Gastroesophageal sphincter (tissue), 4 donors: ENCODE measurements around the gene CDC42BPG. TPM values are rescaled to one million over a fixed set of nuclear protein-coding genes. Genes with fewer than 3 reads are reported as not detected.

Experiments
- ATAC-seq: fragments of 150-250 bp; one replicate; pipeline ENCODE4 v1.9.1; 2016; ENCODE audit warnings: mild to moderate bottlenecking, moderate library complexity
- H3K27ac ChIP-seq, 4 donors: fragments of 200-600 bp; sonication (generic) in 3 of 4; 1 replicate in 3 of 4; 2 replicates in 1 of 4; pipeline ENCODE4 v1.5.1; 2016 to 2019
- H3K27me3 ChIP-seq: fragments of 200-600 bp; sonication (generic); one replicate; pipeline ENCODE4 v1.5.1; 2019
- H3K36me3 ChIP-seq, 2 donors: fragments of 200-600 bp; sonication (generic); one replicate each; pipeline ENCODE4 v1.5.1; 2019; ENCODE audit warnings: control low read depth in 1 of 2
- H3K4me1 ChIP-seq, 3 donors: fragments of 200-600 bp; sonication (generic); 1 replicate in 2 of 3; 2 replicates in 1 of 3; pipeline ENCODE4 v1.5.1; 2016 to 2019; ENCODE audit warnings: control low read depth in 2 of 3
- H3K4me3 ChIP-seq, 2 donors: fragments of 200-600 bp; sonication (generic); one replicate each; pipeline ENCODE4 v1.5.1; 2019; ENCODE audit warnings: mild to moderate bottlenecking in 1 of 2, moderate library complexity in 1 of 2
- H3K9me3 ChIP-seq, 3 donors: fragments of 200-600 bp; sonication (generic); one replicate each; pipeline ENCODE4 v1.5.1; 2017 to 2019; ENCODE audit warnings: control low read depth in 2 of 3
- EP300 ChIP-seq: sonication (generic); formaldehyde crosslinking; IDR thresholded peaks from one replicate; pipeline ENCODE4 v1.6.1; 2017; ENCODE audit warnings: antibody characterized with exemption, mild to moderate bottlenecking
- POLR2A ChIP-seq, 2 donors: fragments of 450-650 bp; IDR thresholded peaks; one replicate each; pipeline ENCODE4 v1.6.1; 2017; ENCODE audit warnings: antibody characterized with exemption in 2 of 2, mild to moderate bottlenecking in 2 of 2, moderate library complexity in 1 of 2
- POLR2AphosphoS5 ChIP-seq: sonication (generic); formaldehyde crosslinking; IDR thresholded peaks from one replicate; pipeline ENCODE4 v1.6.1; 2017; ENCODE audit warnings: antibody characterized with exemption
- WGBS, 2 donors: methylation state at CpG; one replicate each; pipeline ENCODE4 v1.1.5; 2018; ENCODE audit warnings: low coverage in 1 of 2; 5-methylcytosine and 5-hydroxymethylcytosine counted together
- total RNA-seq, 4 donors: library from RNA; depleted of rRNA; stranded (reverse); fragments of >200 nt; gene quantifications; one replicate each; pipeline ENCODE4 v1.1.0, GENCODE V29; 2016
- TF ChIP-seq, protein P1 (sequence below), 4 experiments: fragments of 200-600 bp in 2 of 4; fragments of 450-650 bp in 2 of 4; sonication (generic) in 1 of 4; IDR thresholded peaks; one replicate each; pipeline ENCODE4 v1.5.1; 2017 to 2019; ENCODE audit warnings: antibody characterized with exemption in 4 of 4, mild to moderate bottlenecking in 2 of 4, moderate library complexity in 2 of 4

CDC42BPG gene
- total RNA-seq, 4 donors from 2014 or later = 0.08 to 0.94 (median 0.22) TPM

DNA sequence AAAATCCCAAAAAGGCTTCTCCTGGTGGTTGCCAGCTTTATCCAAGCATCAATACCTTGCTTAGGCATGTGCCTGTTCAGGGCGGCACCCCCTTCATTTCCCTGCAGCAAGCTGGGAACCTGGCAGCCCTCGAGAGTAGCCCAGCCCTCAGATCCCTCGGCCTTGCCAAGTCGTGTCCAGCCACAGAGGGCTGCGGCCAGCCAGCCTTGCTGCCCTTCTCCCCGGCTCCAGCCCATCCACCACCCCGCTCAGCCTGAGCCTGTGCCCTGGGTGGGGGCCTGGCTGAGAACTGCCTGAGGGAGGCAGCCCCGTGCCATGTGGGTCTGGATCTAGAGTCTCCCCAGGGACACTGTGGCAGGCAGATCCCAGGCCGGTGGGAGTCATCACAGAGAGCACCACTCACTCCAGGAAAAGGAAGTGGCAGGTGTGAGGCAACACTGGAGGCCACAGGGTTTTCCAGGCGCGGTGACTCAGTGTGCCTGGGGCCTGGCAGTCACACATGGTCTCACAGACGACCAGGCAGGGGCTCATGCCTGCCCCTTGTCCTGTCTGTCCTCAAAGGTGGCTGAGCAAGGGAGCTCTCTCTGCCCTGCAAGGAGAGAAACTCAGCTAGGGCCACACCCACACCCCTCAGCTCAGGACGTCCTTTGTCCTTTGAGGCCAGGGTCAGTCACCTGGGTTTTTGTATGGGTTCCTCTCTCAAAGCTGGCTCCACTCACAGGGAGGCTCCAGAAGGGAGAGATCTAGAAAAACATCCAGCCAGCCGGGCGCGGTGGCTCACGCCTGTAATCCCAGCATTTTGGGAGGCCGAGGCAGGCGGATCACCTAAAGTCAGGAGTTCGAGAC lies 12.2 kb upstream of the CDC42BPG start:
- Histone ChIP-seq H3K27ac (peak overlapping the region; percentile 85 to 97 (median 94)), H3K4me1 (peaks cover 15 to 99% (median 51%) of the 10 kb centered on the region in 3 donors), H3K9me3 (no peaks in the 10 kb centered on the region), H3K27me3 (no peaks in the 10 kb centered on the region), H3K36me3 (peaks cover 0 to 58% of the 10 kb centered on the region in 2 donors), H3K4me3 (peak overlapping the region in 1 of 2 donors; percentile 3)
- peak; percentile 77 for ATAC-seq
- TF ChIP-seq EP300 = no peak
- TF ChIP-seq POLR2A (IDR thresholded peaks at IDR 0.05) = no peak
- TF ChIP-seq, protein P1, sequence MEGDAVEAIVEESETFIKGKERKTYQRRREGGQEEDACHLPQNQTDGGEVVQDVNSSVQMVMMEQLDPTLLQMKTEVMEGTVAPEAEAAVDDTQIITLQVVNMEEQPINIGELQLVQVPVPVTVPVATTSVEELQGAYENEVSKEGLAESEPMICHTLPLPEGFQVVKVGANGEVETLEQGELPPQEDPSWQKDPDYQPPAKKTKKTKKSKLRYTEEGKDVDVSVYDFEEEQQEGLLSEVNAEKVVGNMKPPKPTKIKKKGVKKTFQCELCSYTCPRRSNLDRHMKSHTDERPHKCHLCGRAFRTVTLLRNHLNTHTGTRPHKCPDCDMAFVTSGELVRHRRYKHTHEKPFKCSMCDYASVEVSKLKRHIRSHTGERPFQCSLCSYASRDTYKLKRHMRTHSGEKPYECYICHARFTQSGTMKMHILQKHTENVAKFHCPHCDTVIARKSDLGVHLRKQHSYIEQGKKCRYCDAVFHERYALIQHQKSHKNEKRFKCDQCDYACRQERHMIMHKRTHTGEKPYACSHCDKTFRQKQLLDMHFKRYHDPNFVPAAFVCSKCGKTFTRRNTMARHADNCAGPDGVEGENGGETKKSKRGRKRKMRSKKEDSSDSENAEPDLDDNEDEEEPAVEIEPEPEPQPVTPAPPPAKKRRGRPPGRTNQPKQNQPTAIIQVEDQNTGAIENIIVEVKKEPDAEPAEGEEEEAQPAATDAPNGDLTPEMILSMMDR (IDR thresholded peaks at IDR 0.05) = peak in 1 of 4 experiments; percentile 3
- peak; percentile 85 for TF ChIP-seq POLR2AphosphoS5
- WGBS, 2 donors = 0% methylated on average over 1 of the region's 20 CpGs; no CpG with 5 or more reads in 1 of the 2 donors

DNA sequence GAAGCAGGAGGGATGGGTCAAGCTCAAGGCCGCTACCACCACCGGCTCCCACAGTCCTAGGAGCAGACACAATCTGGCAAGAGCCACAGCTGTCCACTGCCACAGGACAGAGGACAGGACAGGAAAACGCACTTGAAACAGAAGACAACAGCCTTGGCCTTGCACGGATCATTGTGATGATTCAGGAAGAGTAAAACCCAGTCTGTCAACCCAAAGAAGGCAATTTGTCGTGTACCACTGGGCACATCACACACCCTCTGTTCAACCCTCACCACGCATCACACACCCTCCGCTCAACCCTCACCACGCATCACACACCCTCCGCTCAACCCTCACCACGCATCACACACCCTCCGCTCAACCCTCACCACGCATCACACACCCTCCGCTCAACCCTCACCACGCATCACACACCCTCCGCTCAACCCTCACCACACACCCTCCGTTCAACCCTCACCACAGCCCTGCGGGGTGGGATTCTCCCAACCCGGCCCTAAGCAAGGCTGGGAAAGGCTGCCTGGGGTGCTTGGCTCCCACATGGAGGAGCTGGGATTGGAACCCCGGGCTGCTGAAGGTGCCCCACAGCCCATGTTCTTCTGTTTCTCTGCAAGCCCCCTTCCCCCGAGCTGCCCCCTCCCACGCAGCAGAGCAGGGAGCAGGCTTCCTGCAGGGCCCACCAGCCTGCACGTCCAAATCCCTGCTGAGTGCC lies 11.3 kb upstream of the CDC42BPG start:
- TF ChIP-seq POLR2AphosphoS5 = no peak
- TF ChIP-seq, protein P1 (IDR thresholded peaks at IDR 0.05) = no peak
- TF ChIP-seq EP300 = no peak
- TF ChIP-seq POLR2A (IDR thresholded peaks at IDR 0.05) = no peak
- H3K36me3 ChIP-seq = peaks cover 0 to 58% of the 10 kb centered on the region in 2 donors
- whole genome bisulfite sequencing, 2 donors = 78% methylated on average over 9 of the region's 22 CpGs; no CpG with 5 or more reads in 1 of the 2 donors
- no peaks in the 10 kb centered on the region for H3K9me3 ChIP-seq
- peak overlapping the region; percentile 85 to 97 (median 94) for H3K27ac ChIP-seq
- H3K27me3 ChIP-seq = no peaks in the 10 kb centered on the region
- peaks cover 15 to 99% (median 58%) of the 10 kb centered on the region in 3 donors for H3K4me1 ChIP-seq
- H3K4me3 ChIP-seq = no peak overlapping the region
- ATAC-seq = no peak

DNA sequence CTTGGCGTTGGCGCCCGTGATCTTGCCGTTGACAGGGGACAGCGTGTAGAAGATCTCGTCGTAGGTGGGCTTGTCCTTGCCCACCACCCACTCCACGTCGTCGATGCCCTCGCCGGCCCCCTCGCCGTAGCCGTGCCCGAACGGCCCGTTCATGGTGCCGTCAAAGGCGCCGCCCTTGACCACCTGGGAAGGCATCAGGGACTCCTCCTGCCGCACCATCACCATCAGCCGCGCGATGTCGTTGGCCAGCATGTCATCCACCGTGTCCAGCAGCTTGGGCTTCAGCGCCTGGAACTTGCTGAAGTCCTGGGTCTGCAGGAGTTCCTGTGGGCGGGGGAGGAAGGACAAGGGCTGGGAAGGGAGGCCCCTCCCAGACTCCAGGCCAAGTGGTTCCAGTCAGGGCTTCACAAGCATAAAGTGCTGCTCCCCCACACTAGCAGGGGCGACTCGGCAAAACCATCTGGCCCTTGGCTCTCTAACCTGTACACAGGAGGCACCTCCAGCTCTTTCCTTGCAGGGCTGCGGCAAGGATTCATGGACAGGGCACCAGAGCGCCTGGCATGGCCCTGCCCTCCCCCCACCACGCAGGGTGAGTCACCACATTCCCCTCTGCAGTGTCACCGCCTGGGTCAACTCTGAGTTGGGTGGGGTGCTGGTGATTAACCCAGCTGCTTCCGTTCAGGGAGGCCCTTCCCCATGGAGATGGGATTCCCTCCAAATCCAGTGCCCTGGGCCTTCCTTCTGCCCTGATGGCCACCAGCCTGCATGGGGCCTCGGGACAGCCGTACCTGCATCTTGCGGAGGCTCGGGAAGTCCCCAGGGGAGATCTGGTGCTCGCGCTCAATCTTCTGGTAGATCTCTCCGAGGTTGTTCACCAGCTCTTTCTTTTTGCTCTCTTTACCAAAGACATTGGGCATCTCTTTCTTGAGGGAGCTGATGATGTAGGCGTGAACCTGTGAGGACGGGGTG lies 10.4 kb upstream of the CDC42BPG start:
- 40 to 59% methylated on average over 1 to 15 of the region's 45 CpGs for WGBS, 2 donors
- Histone ChIP-seq H3K9me3 (no peaks in the 10 kb centered on the region), H3K27me3 (no peaks in the 10 kb centered on the region), H3K27ac (peak overlapping the region; percentile 85 to 97 (median 94)), H3K36me3 (peaks cover 0 to 54% of the 10 kb centered on the region in 2 donors), H3K4me3 (no peak overlapping the region), H3K4me1 (peaks cover 15 to 99% (median 67%) of the 10 kb centered on the region in 3 donors)
- TF ChIP-seq POLR2A (IDR thresholded peaks at IDR 0.05) (no peak), POLR2AphosphoS5 (peak; percentile 99)
- ATAC-seq = peak; percentile 88

DNA sequence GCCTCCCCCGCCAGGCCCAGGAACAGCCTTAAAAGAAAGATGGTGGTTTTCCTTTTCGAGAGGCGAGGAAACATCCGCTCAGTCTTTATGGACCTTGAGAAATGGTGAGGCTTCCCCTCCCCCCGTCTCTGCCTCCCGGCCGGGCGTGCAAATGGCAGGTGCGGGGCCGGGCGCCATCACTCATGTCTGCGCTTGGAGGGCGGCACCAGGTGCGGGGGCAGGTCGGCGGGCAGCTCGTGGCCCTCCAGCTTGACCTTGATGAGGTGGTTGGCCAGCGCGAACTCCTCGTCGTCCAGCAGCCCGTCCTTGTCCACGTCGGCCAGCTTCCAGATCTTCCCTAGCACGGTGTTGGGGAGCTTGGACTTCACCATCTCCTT lies 9.7 kb upstream of the CDC42BPG start:
- H3K4me3 ChIP-seq = no peak overlapping the region

More for the DNA sequence above, 9.7 kb upstream of the CDC42BPG start:
- no peaks in the 10 kb centered on the region for H3K27me3 ChIP-seq
- H3K9me3 ChIP-seq = no peaks in the 10 kb centered on the region
- peak overlapping the region; percentile 85 to 97 (median 94) for H3K27ac ChIP-seq
- H3K36me3 ChIP-seq = peaks cover 0 to 47% of the 10 kb centered on the region in 2 donors
- 87% methylated on average over 3 of the region's 25 CpGs; no CpG with 5 or more reads in 1 of the 2 donors for WGBS, 2 donors
- H3K4me1 ChIP-seq = peaks cover 15 to 99% (median 73%) of the 10 kb centered on the region in 3 donors
- TF ChIP-seq, protein P1 (IDR thresholded peaks at IDR 0.05) = no peak
- no peak for TF ChIP-seq EP300
- no peak for ATAC-seq
